ENCODE data around the gene DNAAF5. TPM values are rescaled to one million over a fixed set of nuclear protein-coding genes. Genes with fewer than 3 reads are reported as not detected.
A peak's percentile ranks its signal among the peaks of the same experiment; 100 is the strongest.

The DNAAF5 gene
- total RNA-seq, 4 donors from 2014 or later: 26.7 to 34.4 (median 29.0) TPM

DNA sequence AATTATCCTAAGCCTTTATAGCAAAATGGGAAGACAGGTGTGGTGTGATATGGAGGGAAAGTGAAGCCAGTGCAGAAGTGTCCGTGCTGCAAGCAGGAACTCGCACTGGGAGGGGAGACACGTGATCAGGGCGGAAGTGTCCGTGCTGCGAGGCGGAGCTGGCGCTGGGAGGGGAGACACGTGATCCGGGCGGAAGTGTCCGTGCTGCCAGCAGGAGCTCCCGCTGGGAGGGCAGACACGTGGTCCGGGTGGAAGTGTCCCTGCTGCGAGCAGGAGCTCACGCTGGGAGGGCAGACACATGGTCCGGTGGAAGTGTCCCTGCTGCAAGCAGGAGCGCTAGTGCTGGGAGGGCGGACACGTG is 41.1 kb downstream of the DNAAF5 start:
- TF ChIP-seq POLR2AphosphoS5 (IDR thresholded peaks at IDR 0.05): no peak
- no peak for TF ChIP-seq EP300 (IDR thresholded peaks at IDR 0.05)
- no peak for TF ChIP-seq POLR2A (IDR thresholded peaks at IDR 0.05)
- TF ChIP-seq, protein P1, sequence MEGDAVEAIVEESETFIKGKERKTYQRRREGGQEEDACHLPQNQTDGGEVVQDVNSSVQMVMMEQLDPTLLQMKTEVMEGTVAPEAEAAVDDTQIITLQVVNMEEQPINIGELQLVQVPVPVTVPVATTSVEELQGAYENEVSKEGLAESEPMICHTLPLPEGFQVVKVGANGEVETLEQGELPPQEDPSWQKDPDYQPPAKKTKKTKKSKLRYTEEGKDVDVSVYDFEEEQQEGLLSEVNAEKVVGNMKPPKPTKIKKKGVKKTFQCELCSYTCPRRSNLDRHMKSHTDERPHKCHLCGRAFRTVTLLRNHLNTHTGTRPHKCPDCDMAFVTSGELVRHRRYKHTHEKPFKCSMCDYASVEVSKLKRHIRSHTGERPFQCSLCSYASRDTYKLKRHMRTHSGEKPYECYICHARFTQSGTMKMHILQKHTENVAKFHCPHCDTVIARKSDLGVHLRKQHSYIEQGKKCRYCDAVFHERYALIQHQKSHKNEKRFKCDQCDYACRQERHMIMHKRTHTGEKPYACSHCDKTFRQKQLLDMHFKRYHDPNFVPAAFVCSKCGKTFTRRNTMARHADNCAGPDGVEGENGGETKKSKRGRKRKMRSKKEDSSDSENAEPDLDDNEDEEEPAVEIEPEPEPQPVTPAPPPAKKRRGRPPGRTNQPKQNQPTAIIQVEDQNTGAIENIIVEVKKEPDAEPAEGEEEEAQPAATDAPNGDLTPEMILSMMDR (IDR thresholded peaks at IDR 0.05): no peak
- peaks cover 42% of the 10 kb centered on the region for H3K36me3 ChIP-seq
- peaks cover 23% of the 10 kb centered on the region for H3K4me1 ChIP-seq
- WGBS: 81% methylated on average over 20 of the region's 21 CpGs
- no peaks in the 10 kb centered on the region for H3K27me3 ChIP-seq
- no peak overlapping the region for H3K4me3 ChIP-seq
- no peaks in the 10 kb centered on the region for H3K9me3 ChIP-seq
- no peak overlapping the region for H3K27ac ChIP-seq
- DNase-seq (ENCODE audit: low spot score in 2 of 2): no peak

- H3K4me1 ChIP-seq: peaks cover 23% of the 10 kb centered on the region
- WGBS: 88% methylated on average over 63 of the region's 65 CpGs
- H3K36me3 ChIP-seq: peaks cover 37% of the 10 kb centered on the region
- no peaks in the 10 kb centered on the region for H3K9me3 ChIP-seq
- no peak overlapping the region for H3K4me3 ChIP-seq
- peak overlapping the region; percentile 12 for H3K27ac ChIP-seq
- H3K27me3 ChIP-seq: no peaks in the 10 kb centered on the region
- no peak for DNase-seq (ENCODE audit: low spot score in 2 of 2)
- no peak for TF ChIP-seq EP300 (IDR thresholded peaks at IDR 0.05)
- no peak for TF ChIP-seq POLR2A (IDR thresholded peaks at IDR 0.05)
- TF ChIP-seq, protein P1 (IDR thresholded peaks at IDR 0.05): no peak
- TF ChIP-seq POLR2AphosphoS5 (IDR thresholded peaks at IDR 0.05): no peak
Observed at GRCh38 chr7:767941-768731, 41.6 kb downstream of the DNAAF5 start.

DNA sequence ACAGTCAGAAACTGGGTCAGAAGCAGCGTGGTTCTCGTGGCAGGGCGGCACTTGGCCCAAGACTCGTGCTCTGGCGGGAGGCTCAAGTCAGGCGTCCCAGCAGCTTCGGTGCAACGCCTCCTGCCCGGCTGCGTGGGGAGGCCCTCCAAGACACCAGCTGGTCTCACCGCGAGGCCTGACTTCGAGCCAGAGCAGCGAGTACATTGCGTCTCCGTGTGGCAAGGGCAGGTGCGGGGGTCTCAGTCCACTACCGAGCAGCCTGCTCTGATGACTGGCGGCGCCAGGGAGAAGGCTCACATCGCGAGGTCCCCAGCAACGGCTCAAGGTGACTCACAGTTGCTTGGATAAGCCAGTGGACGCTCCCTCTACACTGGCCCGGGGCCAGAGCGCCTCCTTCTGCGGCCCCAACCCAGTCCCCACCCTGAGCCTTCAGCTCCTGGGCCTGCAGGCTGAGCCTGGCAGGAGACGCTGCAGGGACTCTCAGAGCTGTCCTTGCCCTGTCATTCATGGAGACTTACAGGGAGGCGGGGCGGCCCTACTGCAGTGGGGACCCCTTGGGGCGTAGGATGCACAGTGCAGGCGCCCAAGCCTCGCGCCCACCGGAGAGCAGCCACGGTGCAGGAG is 42.5 kb downstream of the DNAAF5 start:
- no peaks in the 10 kb centered on the region for H3K27me3 ChIP-seq
- no peaks in the 10 kb centered on the region for H3K9me3 ChIP-seq
- TF ChIP-seq, protein P1 (IDR thresholded peaks at IDR 0.05): no peak
- TF ChIP-seq POLR2AphosphoS5 (IDR thresholded peaks at IDR 0.05): no peak
- TF ChIP-seq POLR2A (IDR thresholded peaks at IDR 0.05): no peak
- no peak for TF ChIP-seq EP300 (IDR thresholded peaks at IDR 0.05)
- H3K36me3 ChIP-seq: peaks cover 32% of the 10 kb centered on the region
- WGBS: 68% methylated on average over 16 of the region's 36 CpGs
- no peak for DNase-seq (ENCODE audit: low spot score in 2 of 2)
- peaks cover 23% of the 10 kb centered on the region for H3K4me1 ChIP-seq
- peak overlapping the region; percentile 12 for H3K27ac ChIP-seq
- no peak overlapping the region for H3K4me3 ChIP-seq

DNA sequence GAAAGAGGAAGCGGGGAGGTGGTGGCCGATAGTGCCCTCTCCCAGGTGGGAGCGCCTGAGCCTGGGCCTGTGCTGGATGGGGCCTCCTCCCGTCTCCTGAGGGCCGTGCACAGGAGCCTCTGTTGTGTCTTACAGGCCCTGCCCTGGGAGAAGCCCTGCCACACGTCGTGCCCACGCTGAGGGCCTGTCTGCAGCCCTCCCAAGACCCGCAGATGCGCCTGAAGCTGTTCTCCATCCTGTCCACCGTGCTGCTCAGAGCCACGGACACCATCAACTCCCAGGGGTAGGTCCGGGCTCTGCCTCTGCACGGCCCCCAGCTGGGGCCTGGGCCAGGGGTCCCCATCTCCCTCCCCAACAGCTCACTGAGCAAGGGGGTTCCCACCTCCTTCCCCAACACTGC is 43.8 kb downstream of the DNAAF5 start:
- WGBS: 84% methylated on average over 5 of the region's 14 CpGs
- no peak overlapping the region for H3K4me3 ChIP-seq
- H3K27me3 ChIP-seq: no peaks in the 10 kb centered on the region
- H3K36me3 ChIP-seq: peaks cover 24% of the 10 kb centered on the region
- no peak for DNase-seq (ENCODE audit: low spot score in 2 of 2)
- H3K27ac ChIP-seq: peak overlapping the region; percentile 45
- TF ChIP-seq POLR2AphosphoS5 (IDR thresholded peaks at IDR 0.05) (no peak), POLR2A (IDR thresholded peaks at IDR 0.05) (no peak), EP300 (IDR thresholded peaks at IDR 0.05) (no peak)
- TF ChIP-seq, protein P1 (IDR thresholded peaks at IDR 0.05): no peak
- no peaks in the 10 kb centered on the region for H3K9me3 ChIP-seq
- peaks cover 23% of the 10 kb centered on the region for H3K4me1 ChIP-seq

- Histone ChIP-seq H3K27ac (peak overlapping the region; percentile 45), H3K4me3 (no peak overlapping the region), H3K4me1 (peaks cover 23% of the 10 kb centered on the region), H3K27me3 (no peaks in the 10 kb centered on the region), H3K9me3 (no peaks in the 10 kb centered on the region), H3K36me3 (peaks cover 24% of the 10 kb centered on the region)
- DNase-seq (ENCODE audit: low spot score in 2 of 2): no peak
- TF ChIP-seq EP300 (IDR thresholded peaks at IDR 0.05): no peak
- no peak for TF ChIP-seq POLR2A (IDR thresholded peaks at IDR 0.05)
- TF ChIP-seq, protein P1 (IDR thresholded peaks at IDR 0.05): no peak
- TF ChIP-seq POLR2AphosphoS5 (IDR thresholded peaks at IDR 0.05): no peak
- WGBS: 68% methylated on average over 7 of the region's 7 CpGs
Observed at GRCh38 chr7:770741-771166, 44.3 kb downstream of the DNAAF5 start.

Data from suprapubic skin (tissue), 4 donors.